Ovary (tissue), 9 donors: ENCODE data around the gene ZNF662. TPM values are rescaled to one million over a fixed set of nuclear protein-coding genes. Genes with fewer than 3 reads are reported as not detected.

Source experiments
- DNase-seq, 5 donors: peaks; one replicate each; pipeline ENCODE4 v3.0.0-alpha.2; 2019 to 2020
- H3K27ac ChIP-seq, 2 donors: fragments of 200-600 bp; one replicate each; pipeline versions ENCODE4 v1.5.1 to v1.8.0; 2019 to 2022
- H3K27me3 ChIP-seq: fragments of 200-600 bp; one replicate; pipeline ENCODE4 v1.8.0; 2022
- H3K36me3 ChIP-seq: fragments of 200-600 bp; sonication (generic); one replicate; pipeline ENCODE4 v1.5.1; 2019
- H3K4me1 ChIP-seq: one replicate; pipeline ENCODE4 v1.8.1; 2013; ENCODE audit warnings: mild to moderate bottlenecking, moderate library complexity; ENCODE audit not compliant: insufficient read depth
- H3K4me3 ChIP-seq: fragments of 200-600 bp; sonication (generic); one replicate; pipeline ENCODE4 v1.5.1; 2017
- H3K9me3 ChIP-seq, 2 donors: fragments of 200-600 bp in 1 of 2; sonication (generic) in 1 of 2; one replicate each; pipeline versions ENCODE4 v1.5.1 to v1.8.1; 2013 to 2019; ENCODE audit warnings: mild to moderate bottlenecking in 1 of 2, moderate library complexity in 1 of 2
- CTCF ChIP-seq, 3 donors: fragments of 450-650 bp in 2 of 3; fragments of 200-600 bp in 1 of 3; IDR thresholded peaks; one replicate each; pipeline versions ENCODE4 v1.5.1 to v1.8.0; 2016 to 2022; ENCODE audit warnings: antibody characterized with exemption in 3 of 3, mild to moderate bottlenecking in 1 of 3
- EP300 ChIP-seq: sonication (generic); formaldehyde crosslinking; IDR thresholded peaks from one replicate; pipeline ENCODE4 v1.6.1; 2017; ENCODE audit warnings: antibody characterized with exemption
- POLR2A ChIP-seq: fragments of 450-650 bp; IDR thresholded peaks from one replicate; pipeline ENCODE4 v1.6.1; 2017; ENCODE audit warnings: antibody characterized with exemption, mild to moderate bottlenecking, moderate library complexity
- WGBS, 3 donors: extraction: QIAGEN DNeasy Blood & Tissue Kit in 1 of 3; methylation state at CpG; one replicate each; pipeline versions ENCODE4 v1.1.5 to v1.1.7; 2013 to 2017; 5-methylcytosine and 5-hydroxymethylcytosine counted together
- intact Hi-C, 4 donors: fragments of 100-400 bp; cut with DNase I; formaldehyde crosslinking; loops; one replicate each; pipeline versions ENCODE4 v1.11.0 to v1.15.1; 2022 to 2023
- polyA plus RNA-seq, 2 donors: library from polyadenylated mRNA; stranded (reverse); fragments of 200-250 nt in 1 of 2; fragments of 350-450 nt in 1 of 2; fragmentation: Illumina TruSeq in 1 of 2; extraction: RNeasy Lipid Tissue Mini Kit (QIAGEN cat#74804) in 1 of 2; gene quantifications; one replicate each; pipeline ENCODE4 v1.2.3, GENCODE V29; 2013 to 2014
- total RNA-seq, 7 donors: library from RNA; depleted of rRNA in 2 of 7; stranded (reverse); fragments of >200 nt in 2 of 7; fragmentation: NEBNext Ultra II Directional in 3 of 7; extraction: Animal tissue kit (Norgen Biotek cat#: 25700) in 3 of 7; gene quantifications; one replicate each; pipeline versions ENCODE4 v1.1.0 to v1.2.4, GENCODE V29; 2016 to 2023
- donor health status: DM: no; HTN: no; CAD: no; lungs with moderate emphysema.
- donor health status: DM: no; HTN: no; CAD: no.
- donor health status: Bipolar disorder and iron deficiency.
- donor health status: DM: yes; HTN: yes; CAD: no.
- donor health status: DM: no; HTN: no; CAD: no.
- donor health status: DM: yes; HTN: yes; CAD: no.

Gene ZNF662
- total and polyA plus RNA-seq, 9 donors, result 8.1 to 29.8 (median 19.8) TPM

GRCh38 chr3:42867138-42867537, 38.8 kb upstream of the ZNF662 start:
- intact Hi-C loops, result no loop called here
- no peak overlapping the region for H3K4me3 ChIP-seq
- H3K27ac ChIP-seq, result no peak overlapping the region
- DNase-seq, result no peak
- 79 to 84% (median 82%) methylated on average over 7 of the region's 7 CpGs for WGBS, 3 donors
- TF ChIP-seq EP300, result no peak
- TF ChIP-seq CTCF (IDR thresholded peaks at IDR 0.05), result no peak
- no peak for TF ChIP-seq POLR2A
- H3K9me3 ChIP-seq, result no peaks in the 10 kb centered on the region
- no peaks in the 10 kb centered on the region for H3K36me3 ChIP-seq
- H3K4me1 ChIP-seq, result no peaks in the 10 kb centered on the region
- H3K27me3 ChIP-seq, result no peaks in the 10 kb centered on the region

GRCh38 chr3:42868841-42869240, 37.1 kb upstream of the ZNF662 start:
- Histone ChIP-seq H3K27ac (no peak overlapping the region), H3K9me3 (no peaks in the 10 kb centered on the region), H3K4me1 (no peaks in the 10 kb centered on the region), H3K36me3 (no peaks in the 10 kb centered on the region), H3K27me3 (no peaks in the 10 kb centered on the region), H3K4me3 (no peak overlapping the region)
- DNase-seq, result no peak
- intact Hi-C loops, result no loop called here
- 67 to 77% (median 70%) methylated on average over 5 of the region's 5 CpGs for WGBS, 3 donors
- TF ChIP-seq CTCF (IDR thresholded peaks at IDR 0.05), result no peak
- TF ChIP-seq POLR2A, result no peak
- no peak for TF ChIP-seq EP300

GRCh38 chr3:42871592-42872196, 34.2 kb upstream of the ZNF662 start:
- Histone ChIP-seq H3K4me3 (no peak overlapping the region), H3K27me3 (no peaks in the 10 kb centered on the region), H3K4me1 (no peaks in the 10 kb centered on the region), H3K9me3 (no peaks in the 10 kb centered on the region), H3K36me3 (no peaks in the 10 kb centered on the region), H3K27ac (no peak overlapping the region)
- no peak for DNase-seq
- intact Hi-C loops, result no loop called here
- TF ChIP-seq POLR2A (no peak), CTCF (IDR thresholded peaks at IDR 0.05) (no peak), EP300 (no peak)
- WGBS, 3 donors, result 24 to 40% (median 28%) methylated on average over 5 of the region's 5 CpGs

DNA sequence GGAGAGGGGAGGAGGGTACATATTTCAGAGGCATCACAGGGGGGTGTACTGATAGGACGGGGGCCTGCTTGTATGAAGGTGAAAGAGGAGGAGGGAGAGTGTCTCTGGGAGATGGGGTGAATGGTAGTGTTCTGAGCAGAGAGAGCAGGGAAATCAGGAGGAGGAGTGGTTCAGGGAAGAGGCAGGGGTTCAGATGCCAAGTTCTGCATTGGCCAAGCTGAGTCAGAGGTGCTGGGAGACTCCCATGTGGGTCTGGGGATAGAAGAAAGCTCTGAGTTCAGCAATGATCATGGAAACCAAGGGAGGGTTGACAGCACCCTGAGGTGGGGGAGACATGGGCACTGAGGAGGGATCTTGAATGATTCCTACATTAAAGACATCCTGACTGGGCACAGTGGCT, 33.2 kb upstream of the ZNF662 start:
- H3K27ac ChIP-seq, result no peak overlapping the region
- H3K4me3 ChIP-seq, result no peak overlapping the region
- no peaks in the 10 kb centered on the region for H3K27me3 ChIP-seq
- no peaks in the 10 kb centered on the region for H3K36me3 ChIP-seq
- no peaks in the 10 kb centered on the region for H3K9me3 ChIP-seq
- intact Hi-C loops, result no loop called here
- WGBS, 3 donors, result 65 to 69% (median 68%) methylated on average over 1 of the region's 1 CpG
- DNase-seq, result no peak
- H3K4me1 ChIP-seq, result no peaks in the 10 kb centered on the region
- TF ChIP-seq EP300 (no peak), POLR2A (no peak), CTCF (IDR thresholded peaks at IDR 0.05) (no peak)
